Measurements from ENCODE around the gene FYB1. TPM values are rescaled to one million over a fixed set of nuclear protein-coding genes. Genes with fewer than 3 reads are reported as not detected.

FYB1 gene
- total RNA-seq, 1 experiment from 2014 or later: 0.46 TPM

DNA sequence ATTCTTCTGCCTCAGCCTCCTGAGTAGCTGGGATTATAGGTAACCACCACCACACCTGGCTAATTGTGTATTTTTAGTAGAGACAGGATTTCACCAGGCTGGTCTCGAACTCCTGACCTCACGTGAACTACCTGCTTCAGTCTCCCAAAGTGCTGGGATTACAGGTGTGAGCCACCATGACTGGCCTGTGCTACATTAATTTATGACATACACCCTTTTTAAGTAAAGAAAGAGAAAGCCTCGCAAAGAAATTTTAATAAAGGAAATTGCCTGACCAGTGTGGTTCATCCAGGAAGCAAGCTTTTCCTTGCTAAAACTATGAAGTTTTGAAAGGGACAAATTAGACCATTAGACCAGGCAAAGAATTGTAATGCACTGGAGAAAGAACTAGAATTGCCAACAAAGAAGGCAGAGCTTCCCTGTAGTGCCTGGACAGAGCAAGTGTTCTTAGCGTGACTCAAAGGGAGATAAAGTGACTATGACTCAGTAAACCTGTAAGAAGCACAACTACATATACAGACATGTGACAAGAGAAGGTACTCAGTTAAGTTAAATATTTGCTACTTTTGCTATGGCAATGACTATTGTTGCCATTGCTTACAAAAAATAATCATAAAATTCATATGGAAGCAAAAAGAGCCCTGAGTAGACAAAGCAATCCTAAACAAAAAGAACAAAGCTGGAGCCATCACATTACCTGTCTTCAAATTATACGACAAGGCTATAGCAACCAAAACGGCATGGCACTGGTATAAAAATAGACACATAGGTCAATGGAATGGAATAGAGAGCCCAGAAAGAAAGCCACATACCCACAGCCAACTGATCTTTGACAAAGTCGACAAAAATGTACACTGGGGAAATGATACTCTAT is 54.6 kb downstream of the FYB1 start:
- Histone ChIP-seq H3K27me3 (ENCODE audit: control insufficient read depth, insufficient read depth, low read length) (peaks cover 3% of the 10 kb centered on the region; the same call in 1 of the 2 replicates), H3K4me3 (ENCODE audit: low read depth in 2 of 2, low read length in 2 of 2) (no peak overlapping the region), H3K4me1 (ENCODE audit: control insufficient read depth, insufficient read depth, low read length) (no peaks in the 10 kb centered on the region), H3K27ac (ENCODE audit: low read length) (no peak overlapping the region), H3K36me3 (ENCODE audit: control insufficient read depth, insufficient read depth, low read length) (no peaks in the 10 kb centered on the region), H3K9me3 (ENCODE audit: control insufficient read depth, insufficient read depth, low read depth, low read length) (no peaks in the 10 kb centered on the region)
- no peak for TF ChIP-seq TCF7L2 (IDR thresholded peaks at IDR 0.05; ENCODE audit: low read depth, low read length)
- TF ChIP-seq, protein P1, sequence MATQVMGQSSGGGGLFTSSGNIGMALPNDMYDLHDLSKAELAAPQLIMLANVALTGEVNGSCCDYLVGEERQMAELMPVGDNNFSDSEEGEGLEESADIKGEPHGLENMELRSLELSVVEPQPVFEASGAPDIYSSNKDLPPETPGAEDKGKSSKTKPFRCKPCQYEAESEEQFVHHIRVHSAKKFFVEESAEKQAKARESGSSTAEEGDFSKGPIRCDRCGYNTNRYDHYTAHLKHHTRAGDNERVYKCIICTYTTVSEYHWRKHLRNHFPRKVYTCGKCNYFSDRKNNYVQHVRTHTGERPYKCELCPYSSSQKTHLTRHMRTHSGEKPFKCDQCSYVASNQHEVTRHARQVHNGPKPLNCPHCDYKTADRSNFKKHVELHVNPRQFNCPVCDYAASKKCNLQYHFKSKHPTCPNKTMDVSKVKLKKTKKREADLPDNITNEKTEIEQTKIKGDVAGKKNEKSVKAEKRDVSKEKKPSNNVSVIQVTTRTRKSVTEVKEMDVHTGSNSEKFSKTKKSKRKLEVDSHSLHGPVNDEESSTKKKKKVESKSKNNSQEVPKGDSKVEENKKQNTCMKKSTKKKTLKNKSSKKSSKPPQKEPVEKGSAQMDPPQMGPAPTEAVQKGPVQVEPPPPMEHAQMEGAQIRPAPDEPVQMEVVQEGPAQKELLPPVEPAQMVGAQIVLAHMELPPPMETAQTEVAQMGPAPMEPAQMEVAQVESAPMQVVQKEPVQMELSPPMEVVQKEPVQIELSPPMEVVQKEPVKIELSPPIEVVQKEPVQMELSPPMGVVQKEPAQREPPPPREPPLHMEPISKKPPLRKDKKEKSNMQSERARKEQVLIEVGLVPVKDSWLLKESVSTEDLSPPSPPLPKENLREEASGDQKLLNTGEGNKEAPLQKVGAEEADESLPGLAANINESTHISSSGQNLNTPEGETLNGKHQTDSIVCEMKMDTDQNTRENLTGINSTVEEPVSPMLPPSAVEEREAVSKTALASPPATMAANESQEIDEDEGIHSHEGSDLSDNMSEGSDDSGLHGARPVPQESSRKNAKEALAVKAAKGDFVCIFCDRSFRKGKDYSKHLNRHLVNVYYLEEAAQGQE (IDR thresholded peaks at IDR 0.05; ENCODE audit: insufficient read depth in 1 of 2, low read depth in 2 of 2, low read length in 1 of 2): no peak
- TF ChIP-seq SIN3A (IDR thresholded peaks at IDR 0.05; ENCODE audit: borderline replicate concordance, insufficient read depth, low read depth, low read length): no peak
- no peak for TF ChIP-seq POLR2AphosphoS5 (IDR thresholded peaks at IDR 0.05; ENCODE audit: low read depth, low read length)
- TF ChIP-seq, protein P2, sequence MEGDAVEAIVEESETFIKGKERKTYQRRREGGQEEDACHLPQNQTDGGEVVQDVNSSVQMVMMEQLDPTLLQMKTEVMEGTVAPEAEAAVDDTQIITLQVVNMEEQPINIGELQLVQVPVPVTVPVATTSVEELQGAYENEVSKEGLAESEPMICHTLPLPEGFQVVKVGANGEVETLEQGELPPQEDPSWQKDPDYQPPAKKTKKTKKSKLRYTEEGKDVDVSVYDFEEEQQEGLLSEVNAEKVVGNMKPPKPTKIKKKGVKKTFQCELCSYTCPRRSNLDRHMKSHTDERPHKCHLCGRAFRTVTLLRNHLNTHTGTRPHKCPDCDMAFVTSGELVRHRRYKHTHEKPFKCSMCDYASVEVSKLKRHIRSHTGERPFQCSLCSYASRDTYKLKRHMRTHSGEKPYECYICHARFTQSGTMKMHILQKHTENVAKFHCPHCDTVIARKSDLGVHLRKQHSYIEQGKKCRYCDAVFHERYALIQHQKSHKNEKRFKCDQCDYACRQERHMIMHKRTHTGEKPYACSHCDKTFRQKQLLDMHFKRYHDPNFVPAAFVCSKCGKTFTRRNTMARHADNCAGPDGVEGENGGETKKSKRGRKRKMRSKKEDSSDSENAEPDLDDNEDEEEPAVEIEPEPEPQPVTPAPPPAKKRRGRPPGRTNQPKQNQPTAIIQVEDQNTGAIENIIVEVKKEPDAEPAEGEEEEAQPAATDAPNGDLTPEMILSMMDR (IDR thresholded peaks at IDR 0.05): no peak
- no TSS peak for BruUV-seq (replicated peaks)
- no peak for DNase-seq (ENCODE audit: low read depth, low spot score)
- intact Hi-C loops (cut with micrococcal nuclease; ENCODE audit: unreplicated experiment) (no loop called here), in situ Hi-C loops (cut with HindIII; ENCODE audit: low pct_unique_long_range_greater_than_20kb, low sequenced_read_pairs) (no loop called here)
- no peak for ATAC-seq
- ChIA-PET CTCF (no interaction called here), POLR2A (interaction anchor here (0.5 kb wide), 1 partner anchor 24 kb away, joined by 7 read pairs; no protein-coding TSS in a partner anchor)

DNA sequence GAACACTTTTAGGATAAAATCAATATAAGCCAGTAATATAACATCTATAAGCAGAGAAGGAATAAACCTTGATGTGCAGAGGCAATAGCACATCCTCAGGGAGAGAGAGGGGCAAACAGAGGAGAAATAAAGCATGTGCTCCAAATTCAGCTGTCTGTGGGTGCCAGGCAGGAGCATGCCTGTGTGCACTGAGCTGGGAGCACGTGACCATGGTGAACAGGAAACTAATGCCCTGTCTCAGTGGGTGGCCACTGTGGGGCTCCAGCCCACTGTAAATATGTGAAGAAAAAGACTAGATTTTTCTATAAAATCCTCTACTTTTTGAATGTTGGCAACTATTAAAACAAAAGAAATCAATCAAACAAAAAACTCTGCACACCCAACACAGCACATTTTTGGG is 55.3 kb downstream of the FYB1 start:
- no peak for DNase-seq (ENCODE audit: low read depth, low spot score)
- intact Hi-C loops (cut with micrococcal nuclease; ENCODE audit: unreplicated experiment) (no loop called here), in situ Hi-C loops (cut with HindIII; ENCODE audit: low pct_unique_long_range_greater_than_20kb, low sequenced_read_pairs) (no loop called here)
- H3K9me3 ChIP-seq (ENCODE audit: control insufficient read depth, insufficient read depth, low read depth, low read length): no peaks in the 10 kb centered on the region
- no peak overlapping the region for H3K4me3 ChIP-seq (ENCODE audit: low read depth in 2 of 2, low read length in 2 of 2)
- no peaks in the 10 kb centered on the region for H3K4me1 ChIP-seq (ENCODE audit: control insufficient read depth, insufficient read depth, low read length)
- TF ChIP-seq SIN3A (IDR thresholded peaks at IDR 0.05; ENCODE audit: borderline replicate concordance, insufficient read depth, low read depth, low read length): no peak
- TF ChIP-seq POLR2AphosphoS5 (IDR thresholded peaks at IDR 0.05; ENCODE audit: low read depth, low read length): no peak
- TF ChIP-seq TCF7L2 (IDR thresholded peaks at IDR 0.05; ENCODE audit: low read depth, low read length): no peak
- TF ChIP-seq, protein P1 (IDR thresholded peaks at IDR 0.05; ENCODE audit: insufficient read depth in 1 of 2, low read depth in 2 of 2, low read length in 1 of 2): no peak
- TF ChIP-seq, protein P2 (IDR thresholded peaks at IDR 0.05): no peak
- ATAC-seq: no peak
- ChIA-PET CTCF (no interaction called here), POLR2A (no interaction called here)
- H3K36me3 ChIP-seq (ENCODE audit: control insufficient read depth, insufficient read depth, low read length): no peaks in the 10 kb centered on the region
- H3K27ac ChIP-seq (ENCODE audit: low read length): no peak overlapping the region
- BruUV-seq (replicated peaks): no TSS peak
- peaks cover 3% of the 10 kb centered on the region; the same call in 1 of the 2 replicates for H3K27me3 ChIP-seq (ENCODE audit: control insufficient read depth, insufficient read depth, low read length)

Data from Panc1 (cell line).